Pancreas (tissue), 10 donors: ENCODE data around the gene ETV3. TPM values are rescaled to one million over a fixed set of nuclear protein-coding genes. Genes with fewer than 3 reads are reported as not detected.

Experiments
- ATAC-seq, 4 donors: fragments of 200-7000 bp; cut with Tn5 transposase; one replicate each; pipeline versions ENCODE4 v1.8.0 to v1.9.1; 2020; ENCODE audit warnings: mild to moderate bottlenecking in 4 of 4, moderate library complexity in 4 of 4
- DNase-seq, 6 donors: peaks; one replicate each; pipeline ENCODE4 v3.0.0-alpha.2; 2020
- FAIRE-seq: peaks from 2 replicates; lab custom pipeline; 2012; peaks lifted over from hg19 to GRCh38; lab: Jason Lieb, UNC
- H3K27ac ChIP-seq, 4 donors: fragments of 200-600 bp; sonication (generic); 1 replicate in 3 of 4; 2 replicates in 1 of 4; pipeline versions ENCODE4 v1.5.0 to v1.8.0; 2020
- H3K27me3 ChIP-seq, 4 donors: fragments of 200-600 bp; one replicate each; pipeline ENCODE4 v1.8.0; 2021
- H3K36me3 ChIP-seq, 3 donors: fragments of 200-600 bp; sonication (generic) in 1 of 3; one replicate each; pipeline versions ENCODE4 v1.5.0 to v1.8.0; 2020 to 2021
- H3K4me1 ChIP-seq, 3 donors: fragments of 200-600 bp; one replicate each; pipeline ENCODE4 v1.8.0; 2021
- H3K4me3 ChIP-seq, 4 donors: fragments of 200-600 bp; sonication (generic) in 2 of 4; one replicate each; pipeline versions ENCODE4 v1.5.0 to v1.8.0; 2020 to 2021
- H3K9me3 ChIP-seq, 4 donors: fragments of 200-600 bp; one replicate each; pipeline ENCODE4 v1.8.0; 2021
- CTCF ChIP-seq, 4 donors: fragments of 200-600 bp; sonication (generic) in 3 of 4; IDR thresholded peaks; one replicate each; pipeline versions ENCODE4 v1.5.0 to v1.8.0; 2021; ENCODE audit warnings: antibody characterized with exemption in 4 of 4
- WGBS, 2 donors: extraction: QIAGEN DNeasy Blood & Tissue Kit; methylation state at CpG; one replicate each; pipeline ENCODE4 v1.1.7; 2013; 5-methylcytosine and 5-hydroxymethylcytosine counted together
- intact Hi-C, 3 donors: fragments of 100-400 bp; cut with DNase I; formaldehyde crosslinking; loops; one replicate each; pipeline versions ENCODE4 v1.11.1 to v1.14.2; 2022
- polyA plus RNA-seq, 2 donors: library from polyadenylated mRNA; stranded (reverse); fragments of 200-250 nt; gene quantifications; one replicate each; pipeline ENCODE4 v1.2.3, GENCODE V29; 2013
- total RNA-seq, 6 donors: library from RNA; stranded (reverse); fragmentation: NEBNext Ultra II Directional in 4 of 6; extraction: Animal tissue kit (Norgen Biotek cat#: 25700) in 4 of 6; gene quantifications; one replicate each; pipeline versions ENCODE4 v1.2.1 to v1.2.4, GENCODE V29; 2021 to 2023
- donor health status: healthy with polysubstance abuse.
- donor health status: DM: no; HTN: no; CAD: no; lungs with moderate emphysema.
- donor health status: DM: no; HTN: no; CAD: no.
- donor health status: control.
- donor health status: control.
- donor health status: Bipolar disorder and iron deficiency.
- donor health status: DM: yes; HTN: yes; CAD: no.
- donor health status: DM: no; HTN: no; CAD: no.
- donor health status: DM: no; HTN: no; CAD: no.
- donor health status: DM: yes; HTN: yes; CAD: no.

Gene ETV3
- total and polyA plus RNA-seq, 8 donors: 2.9 to 12.9 (median 7.3) TPM

GRCh38 chr1:157137046-157137407 lies 1.2 kb downstream of the ETV3 start:
- intact Hi-C loops: no loop called here
- 12% methylated on average over 4 of the region's 4 CpGs for whole genome bisulfite sequencing, 2 donors
- Histone ChIP-seq H3K27ac (no peak overlapping the region), H3K4me1 (peaks cover 3 to 19% (median 14%) of the 10 kb centered on the region in 3 donors), H3K4me3 (peak overlapping the region in 3 of 4 donors; percentile 66 to 97 (median 73)), H3K27me3 (no peaks in the 10 kb centered on the region), H3K9me3 (no peaks in the 10 kb centered on the region), H3K36me3 (peaks cover 5 to 24% (median 7%) of the 10 kb centered on the region in 3 donors)
- DNase-seq (no peak), ATAC-seq (no peak), FAIRE-seq (no peak)
- no peak for TF ChIP-seq CTCF (IDR thresholded peaks at IDR 0.05)

GRCh38 chr1:157136133-157136532 lies 2.1 kb downstream of the ETV3 start:
- peaks cover 5 to 24% (median 7%) of the 10 kb centered on the region in 3 donors for H3K36me3 ChIP-seq
- no peak overlapping the region for H3K27ac ChIP-seq
- no peak overlapping the region for H3K4me3 ChIP-seq
- no peaks in the 10 kb centered on the region for H3K27me3 ChIP-seq
- no peaks in the 10 kb centered on the region for H3K9me3 ChIP-seq
- peaks cover 3 to 19% (median 14%) of the 10 kb centered on the region in 3 donors for H3K4me1 ChIP-seq
- no peak for ATAC-seq
- WGBS, 2 donors: 46 to 58% methylated on average over 4 of the region's 4 CpGs
- FAIRE-seq: no peak
- TF ChIP-seq CTCF (IDR thresholded peaks at IDR 0.05): no peak
- intact Hi-C loops: no loop called here
- no peak for DNase-seq

- FAIRE-seq (no peak), ATAC-seq (no peak), DNase-seq (no peak)
- no peak overlapping the region for H3K27ac ChIP-seq
- H3K4me1 ChIP-seq: peaks cover 3 to 19% (median 14%) of the 10 kb centered on the region in 3 donors
- H3K36me3 ChIP-seq: peaks cover 5 to 27% (median 9%) of the 10 kb centered on the region in 3 donors
- H3K4me3 ChIP-seq: no peak overlapping the region
- 57 to 65% methylated on average over 1 of the region's 1 CpG for WGBS, 2 donors
- intact Hi-C loops: no loop called here
- no peaks in the 10 kb centered on the region for H3K27me3 ChIP-seq
- H3K9me3 ChIP-seq: no peaks in the 10 kb centered on the region
- no peak for TF ChIP-seq CTCF (IDR thresholded peaks at IDR 0.05)
These were observed 2.5 kb downstream of the ETV3 start for GRCh38 chr1:157135646-157136045.

GRCh38 chr1:157135070-157135469 lies 3.1 kb downstream of the ETV3 start:
- TF ChIP-seq CTCF (IDR thresholded peaks at IDR 0.05): no peak

GRCh38 chr1:157134442-157134841 lies 3.8 kb downstream of the ETV3 start:
- DNase-seq: no peak
- 90 to 94% methylated on average over 4 of the region's 4 CpGs for WGBS, 2 donors
- intact Hi-C loops: no loop called here
- no peaks in the 10 kb centered on the region for H3K9me3 ChIP-seq
- no peak overlapping the region for H3K27ac ChIP-seq
- H3K27me3 ChIP-seq: no peaks in the 10 kb centered on the region
- FAIRE-seq: no peak
- H3K4me1 ChIP-seq: peaks cover 3 to 19% (median 14%) of the 10 kb centered on the region in 3 donors
- ATAC-seq: no peak
- TF ChIP-seq CTCF (IDR thresholded peaks at IDR 0.05): no peak
- H3K4me3 ChIP-seq: no peak overlapping the region
- peaks cover 5 to 33% (median 9%) of the 10 kb centered on the region in 3 donors for H3K36me3 ChIP-seq

More at GRCh38 chr1:157135070-157135469, 3.1 kb downstream of the ETV3 start:
- no peak for DNase-seq
- Histone ChIP-seq H3K4me3 (no peak overlapping the region), H3K9me3 (no peaks in the 10 kb centered on the region), H3K27ac (no peak overlapping the region), H3K4me1 (peaks cover 3 to 19% (median 14%) of the 10 kb centered on the region in 3 donors), H3K27me3 (no peaks in the 10 kb centered on the region), H3K36me3 (peaks cover 5 to 33% (median 9%) of the 10 kb centered on the region in 3 donors)
- ATAC-seq: no peak
- no peak for FAIRE-seq
- 90 to 97% methylated on average over 2 of the region's 2 CpGs for WGBS, 2 donors
- intact Hi-C loops: no loop called here
